ENCODE results near the gene TMEM242. TPM values are rescaled to one million over a fixed set of nuclear protein-coding genes. Genes with fewer than 3 reads are reported as not detected.

The TMEM242 gene
- total and polyA plus RNA-seq, 2 of the 13 experiments (the other 11 are each of a cell fraction or from before 2014, with no cell fraction given): 5.6 to 11.1 TPM

DNA sequence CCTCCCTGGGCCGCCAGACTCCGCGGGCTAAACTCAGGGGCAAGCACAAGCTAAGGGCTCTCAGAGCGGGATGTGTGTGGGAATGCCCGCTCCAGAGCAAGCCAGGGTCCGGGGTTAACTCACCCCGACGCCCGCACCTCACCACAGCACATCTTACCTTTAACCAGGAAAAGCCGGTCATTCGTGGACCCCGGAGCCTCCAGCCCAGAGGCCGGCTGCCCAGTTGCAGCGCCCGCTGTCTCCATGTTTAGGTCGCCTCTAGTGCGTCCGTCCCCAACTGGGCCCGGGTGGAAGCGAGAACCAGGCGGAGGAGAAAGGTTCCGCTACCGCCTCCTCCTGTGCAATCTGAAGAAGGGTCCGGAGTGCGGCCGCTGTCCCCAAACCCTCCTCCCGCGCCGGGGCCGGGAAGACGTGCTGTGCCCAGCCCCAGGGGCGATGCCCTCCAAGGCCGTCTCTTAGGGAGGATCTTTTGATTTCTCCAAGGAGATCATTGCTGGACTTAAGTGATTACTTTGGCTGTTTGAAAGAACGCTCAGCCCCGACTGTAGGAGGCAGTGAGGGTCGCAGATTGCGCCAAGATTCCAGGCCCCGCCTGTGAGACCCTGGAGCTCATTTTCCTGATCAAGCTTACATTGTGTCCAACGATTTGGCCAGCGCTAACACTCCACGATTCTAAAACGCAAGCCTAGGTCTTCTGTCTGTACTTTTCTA is at the start of gene TMEM242 (continued):
- TF ChIP-seq IRF9 (CRISPR knock-in tag; IDR thresholded peaks at IDR 0.05; ENCODE audit: borderline replicate concordance): peak; percentile 97
- peak; percentile 80 to 85; a peak in 3 of 4 replicates for TF ChIP-seq EP300 (IDR thresholded peaks at IDR 0.05; ENCODE audit: low read depth in 2 of 2, low read length in 2 of 2)
- TF ChIP-seq EP300 (CRISPR knock-in tag; IDR thresholded peaks at IDR 0.05; ENCODE audit: borderline replicate concordance): peak; percentile 67
- peak; percentile 90; the same call in 1 of the 2 replicates for TF ChIP-seq ZNF431 (CRISPR knock-in tag; IDR thresholded peaks at IDR 0.05; ENCODE audit: borderline replicate concordance, low read depth)
- TF ChIP-seq SYNCRIP (IDR thresholded peaks at IDR 0.05; ENCODE audit: insufficient read depth, low read depth, low read length): no peak
- 0 out of 2 replicates have a peak, but pooled peaks have one; percentile 48 for TF ChIP-seq MEIS1 (CRISPR knock-in tag; IDR thresholded peaks at IDR 0.05; ENCODE audit: borderline replicate concordance)
- TF ChIP-seq PPARG (CRISPR knock-in tag; conservative IDR thresholded peaks at IDR 0.05): peak; percentile 83
- peak; percentile 79 for TF ChIP-seq FOSL2 (CRISPR knock-in tag; IDR thresholded peaks at IDR 0.05)
- TF ChIP-seq SP1 (IDR thresholded peaks at IDR 0.05): no peak
- peak; percentile 97 for TF ChIP-seq SP1 (CRISPR knock-in tag; IDR thresholded peaks at IDR 0.05)
- peak; percentile 86 for TF ChIP-seq ZBTB38 (CRISPR knock-in tag; IDR thresholded peaks at IDR 0.05)
- peak; percentile 92 for TF ChIP-seq CENPT (CRISPR knock-in tag; IDR thresholded peaks at IDR 0.05; ENCODE audit: low read depth)
- TF ChIP-seq NFKB2 (CRISPR knock-in tag; IDR thresholded peaks at IDR 0.05; ENCODE audit: borderline replicate concordance): peak; percentile 98
- TF ChIP-seq ZNF780A (CRISPR knock-in tag; IDR thresholded peaks at IDR 0.05): peak; percentile 75; the same call in 1 of the 2 replicates
- no peak for TF ChIP-seq PHB2 (IDR thresholded peaks at IDR 0.05; ENCODE audit: partially characterized antibody)
- TF ChIP-seq, protein P1, sequence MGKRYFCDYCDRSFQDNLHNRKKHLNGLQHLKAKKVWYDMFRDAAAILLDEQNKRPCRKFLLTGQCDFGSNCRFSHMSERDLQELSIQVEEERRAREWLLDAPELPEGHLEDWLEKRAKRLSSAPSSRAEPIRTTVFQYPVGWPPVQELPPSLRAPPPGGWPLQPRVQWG (CRISPR knock-in tag; IDR thresholded peaks at IDR 0.05; ENCODE audit: borderline replicate concordance, low read depth): no peak
- TF ChIP-seq, protein P2, sequence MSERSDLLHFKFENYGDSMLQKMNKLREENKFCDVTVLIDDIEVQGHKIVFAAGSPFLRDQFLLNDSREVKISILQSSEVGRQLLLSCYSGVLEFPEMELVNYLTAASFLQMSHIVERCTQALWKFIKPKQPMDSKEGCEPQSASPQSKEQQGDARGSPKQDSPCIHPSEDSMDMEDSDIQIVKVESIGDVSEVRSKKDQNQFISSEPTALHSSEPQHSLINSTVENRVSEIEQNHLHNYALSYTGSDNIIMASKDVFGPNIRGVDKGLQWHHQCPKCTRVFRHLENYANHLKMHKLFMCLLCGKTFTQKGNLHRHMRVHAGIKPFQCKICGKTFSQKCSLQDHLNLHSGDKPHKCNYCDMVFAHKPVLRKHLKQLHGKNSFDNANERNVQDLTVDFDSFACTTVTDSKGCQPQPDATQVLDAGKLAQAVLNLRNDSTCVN (CRISPR knock-in tag; IDR thresholded peaks at IDR 0.05; ENCODE audit: borderline replicate concordance): peak; percentile 94
- TF ChIP-seq TBX3 (IDR thresholded peaks at IDR 0.05; ENCODE audit: borderline replicate concordance): no peak
- 0 out of 2 replicates have a peak, but pooled peaks have one; percentile 83 for TF ChIP-seq ZFP62 (CRISPR knock-in tag; IDR thresholded peaks at IDR 0.05)
- TF ChIP-seq IRX3 (CRISPR knock-in tag; IDR thresholded peaks at IDR 0.05; ENCODE audit: borderline replicate concordance, low read depth): 0 out of 2 replicates have a peak, but pooled peaks have one; percentile 87
